Activated T-cell treated with anti-CD3 and anti-CD28 coated beads for 48 hours (primary cell): Measurements from ENCODE around the gene GOLGA2.
"Not testable (repeated sequence)": the region's sequence is repeated elsewhere in the genome, so short reads cannot be mapped to it uniquely, and the experiment has no call there.

Experiments used
- DNase-seq: peaks from one replicate; pipeline ENCODE4 v3.0.0-alpha.2; 2020; ENCODE audit warnings: low read depth

Gene GOLGA2

DNA sequence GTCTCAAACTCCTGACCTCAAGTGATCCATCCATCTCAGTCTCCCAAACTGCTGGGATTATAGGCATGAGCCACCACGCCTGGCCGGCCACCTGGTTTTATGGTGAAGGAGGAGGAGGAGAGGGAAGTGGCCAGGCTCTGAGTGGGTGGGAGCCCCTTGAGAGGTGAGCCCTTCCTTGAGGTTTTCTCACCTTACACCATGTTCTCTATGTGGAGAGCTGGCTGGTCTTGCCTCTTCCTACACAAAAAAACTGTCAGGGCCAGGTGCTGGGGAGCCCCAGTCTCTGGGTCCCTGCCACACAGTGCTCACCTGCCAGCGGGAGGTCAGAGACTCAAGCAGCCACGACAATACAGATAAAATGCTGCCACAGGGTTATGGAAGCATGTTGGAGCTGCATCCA, 18.3 kb upstream of the GOLGA2 start:
- no peak for DNase-seq

GRCh38 chr9:128293091-128293490, 17.3 kb upstream of the GOLGA2 start:
- no peak for DNase-seq

DNA sequence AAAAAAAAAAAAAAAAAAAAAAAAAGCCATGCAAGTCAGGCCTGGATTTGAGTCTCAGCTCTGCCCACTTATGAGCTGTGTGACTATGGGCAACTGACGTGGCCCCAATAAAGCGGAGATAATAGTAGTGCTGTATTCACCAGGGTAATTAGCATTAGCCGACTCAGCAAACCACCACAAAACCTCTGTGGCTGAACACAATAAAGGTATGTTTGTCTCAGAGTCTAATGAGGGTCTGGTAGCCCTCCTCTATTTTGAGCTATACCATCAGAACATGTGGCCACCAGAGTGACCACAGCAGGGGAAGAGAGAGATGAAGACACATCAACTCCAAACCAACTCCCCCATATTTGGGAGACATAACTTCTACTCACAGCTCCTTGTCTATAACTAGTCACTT, 16.2 kb upstream of the GOLGA2 start:
- no peak for DNase-seq

DNA sequence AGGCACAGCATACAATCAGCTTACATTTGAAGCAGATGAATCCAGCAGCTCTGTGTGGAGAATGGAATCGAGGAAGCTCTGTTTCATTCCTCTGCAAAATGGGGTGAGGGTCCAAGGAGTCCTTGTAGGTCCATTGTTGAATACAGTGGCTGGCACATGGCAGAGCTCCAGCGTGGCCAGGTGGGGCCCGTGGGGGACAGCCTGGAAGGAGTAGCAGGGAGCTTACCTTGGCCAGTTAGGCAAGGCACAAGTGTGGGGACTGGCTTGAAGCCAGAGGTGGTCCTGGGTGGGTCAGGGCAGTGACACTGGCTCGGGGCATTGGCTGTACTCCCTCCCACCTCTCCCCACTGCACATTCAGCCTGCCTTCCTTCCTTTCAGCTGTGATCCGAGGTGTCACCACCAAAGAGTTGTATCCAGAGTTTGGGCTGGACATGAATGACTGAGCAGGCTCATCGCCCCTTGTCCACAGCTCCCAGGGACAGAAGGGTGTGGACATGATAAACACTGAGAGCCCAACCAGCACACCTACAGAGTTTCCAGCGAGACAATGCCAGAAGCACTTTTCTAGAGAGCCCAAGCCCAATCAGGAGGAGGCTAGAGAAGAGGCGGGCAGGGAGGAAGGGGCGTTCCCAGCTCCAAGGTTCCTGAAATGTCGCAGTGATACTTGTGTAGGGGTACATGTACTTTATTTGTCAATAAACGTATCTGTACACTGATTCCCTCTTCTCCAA, 12.6 kb upstream of the GOLGA2 start:
- DNase-seq: no peak

- no peak for DNase-seq
Measured at GRCh38 chr9:128286440-128286839, 10.6 kb upstream of the GOLGA2 start.

GRCh38 chr9:128285033-128285784, 9.4 kb upstream of the GOLGA2 start:
- DNase-seq: no peak

- no peak for DNase-seq
Measured at GRCh38 chr9:128282500-128282899, 6.7 kb upstream of the GOLGA2 start.

DNA sequence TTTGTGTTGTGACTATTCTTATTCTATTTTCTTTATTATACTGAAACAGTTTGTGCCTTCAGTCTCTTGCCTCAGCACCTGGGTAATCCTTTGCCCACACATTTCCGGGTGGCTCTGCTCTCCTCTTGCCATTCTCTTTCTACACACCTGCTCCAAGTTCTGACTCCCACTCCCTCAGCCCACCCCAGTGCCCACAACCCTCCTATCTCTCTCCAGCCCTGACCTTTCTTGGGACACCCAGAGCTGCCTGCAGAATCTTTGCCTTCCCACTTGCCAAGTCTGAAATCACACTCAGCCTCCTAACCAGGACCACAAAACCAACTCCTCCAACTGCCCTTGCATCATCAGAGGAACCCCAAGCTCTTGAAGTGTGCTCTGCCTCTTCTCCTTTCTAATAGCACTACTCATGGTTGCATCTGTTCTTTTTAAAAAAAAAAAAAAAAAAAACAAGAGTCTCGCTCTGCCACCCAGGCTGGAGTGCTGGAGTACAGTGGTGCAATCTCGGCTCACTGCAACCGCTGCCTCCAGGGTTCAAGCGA, 4.3 kb upstream of the GOLGA2 start:
- DNase-seq: no peak

GRCh38 chr9:128279088-128280073, 3.6 kb upstream of the GOLGA2 start:
- not testable (repeated sequence) for DNase-seq

GRCh38 chr9:128276574-128277270, 915 bp upstream of the GOLGA2 start:
- DNase-seq: no peak

GRCh38 chr9:128276008-128276573, 284 bp upstream of the GOLGA2 start, which contains the start of gene SWI5:
TSS of gene SWI5 (plus strand) at chr9:128276276.
- peak; percentile 99 for DNase-seq

DNA sequence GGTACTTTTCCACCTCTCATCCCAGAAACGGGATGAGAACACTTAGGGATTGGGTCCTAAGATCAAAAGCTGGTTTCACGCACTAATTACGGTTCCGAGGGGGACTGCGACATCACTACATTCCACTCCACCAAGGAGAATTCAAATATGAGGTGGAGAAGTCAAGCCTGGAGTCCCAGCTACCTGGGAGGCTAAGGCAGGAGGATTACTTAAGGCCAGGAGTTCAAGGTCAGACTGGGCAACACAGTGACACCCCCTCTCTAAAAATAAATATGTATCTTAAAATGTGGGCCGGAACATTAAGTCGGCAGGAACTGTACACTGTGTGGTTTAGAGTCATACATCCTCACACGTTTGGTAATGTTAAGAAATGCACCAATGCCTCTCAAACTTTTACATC, 1.6 kb downstream of the GOLGA2 start:
- DNase-seq: no peak

DNA sequence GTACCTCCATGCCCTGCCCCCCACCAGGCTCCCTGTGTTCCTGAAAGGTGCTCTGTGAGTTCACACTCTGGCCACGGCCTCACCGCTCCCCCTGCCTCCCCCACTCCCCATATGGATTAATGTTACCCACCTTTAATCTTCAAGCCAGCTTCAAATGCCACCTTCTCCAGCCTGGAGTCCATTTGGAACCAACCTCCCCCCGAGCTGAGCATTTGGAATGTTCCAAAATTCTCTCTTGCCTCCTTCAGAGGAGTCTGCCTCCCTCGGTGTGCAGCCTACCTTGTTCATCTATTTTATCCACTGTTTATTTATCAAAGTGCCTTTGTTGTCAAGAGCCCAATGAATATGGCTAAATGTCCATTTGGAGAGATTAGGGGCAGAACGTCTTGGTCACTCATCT, 4.3 kb downstream of the GOLGA2 start:
- no peak for DNase-seq

GRCh38 chr9:128271112-128271511, 4.7 kb downstream of the GOLGA2 start:
- no peak for DNase-seq

DNA sequence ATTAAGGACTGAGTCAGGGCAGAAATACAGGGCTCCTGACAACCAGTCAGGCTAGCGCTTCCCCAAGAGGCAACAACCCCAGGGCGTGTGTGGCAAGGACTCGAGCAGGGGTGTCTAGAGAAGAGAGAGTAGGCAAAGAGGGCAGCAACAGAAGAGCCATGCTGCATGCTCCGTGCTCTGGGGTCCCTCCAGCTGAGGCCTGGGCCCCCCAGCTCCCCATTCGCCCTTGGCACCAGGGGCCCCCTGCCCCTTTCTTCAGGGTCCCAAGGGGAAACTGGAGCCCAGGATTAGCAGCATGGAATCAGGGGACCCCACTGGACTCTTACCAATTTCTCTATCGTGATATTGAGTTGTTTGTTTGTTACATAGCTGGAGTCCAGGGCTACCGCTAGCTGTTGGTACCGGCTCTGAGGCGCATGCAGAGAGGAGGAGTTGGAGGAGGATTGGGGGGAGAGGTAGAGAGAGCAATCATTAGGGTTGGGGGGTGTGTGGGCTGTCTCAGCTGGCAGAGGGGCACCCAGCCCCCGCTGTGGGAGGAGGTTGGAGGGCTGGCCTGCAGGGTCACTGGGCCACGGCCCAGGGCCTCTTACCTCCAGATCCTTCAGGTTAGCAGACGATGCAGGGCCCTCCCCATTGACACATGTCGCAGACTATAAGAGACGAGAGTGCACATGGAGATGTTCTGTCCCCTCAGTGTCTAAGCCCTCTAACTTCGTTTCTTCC, 8.8 kb downstream of the GOLGA2 start:
- no peak for DNase-seq

- no peak for DNase-seq
Measured at GRCh38 chr9:128265348-128265847, 10.4 kb downstream of the GOLGA2 start.

DNA sequence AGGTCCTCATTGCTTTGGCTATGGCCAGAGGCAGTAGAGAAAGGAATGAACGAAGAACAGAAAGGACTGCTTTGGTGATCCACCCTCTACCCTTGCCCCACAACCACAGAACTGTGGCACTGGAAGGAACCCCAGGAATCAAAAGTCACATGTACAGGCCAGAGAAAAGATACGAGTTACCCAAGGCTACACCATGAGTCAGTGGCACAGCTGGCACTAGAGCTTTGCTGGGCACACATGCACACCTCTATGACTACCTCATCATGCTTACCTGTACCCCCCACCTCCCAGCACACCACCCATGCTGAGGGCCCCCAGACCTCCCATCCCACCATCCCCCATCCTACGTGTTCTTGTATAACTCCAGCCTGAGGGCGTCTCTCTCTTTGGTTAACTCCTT, 13.1 kb downstream of the GOLGA2 start:
- no peak for DNase-seq

GRCh38 chr9:128260340-128260739, 15.5 kb downstream of the GOLGA2 start:
- DNase-seq: no peak

GRCh38 chr9:128259156-128259555, 16.7 kb downstream of the GOLGA2 start:
- no peak for DNase-seq

DNA sequence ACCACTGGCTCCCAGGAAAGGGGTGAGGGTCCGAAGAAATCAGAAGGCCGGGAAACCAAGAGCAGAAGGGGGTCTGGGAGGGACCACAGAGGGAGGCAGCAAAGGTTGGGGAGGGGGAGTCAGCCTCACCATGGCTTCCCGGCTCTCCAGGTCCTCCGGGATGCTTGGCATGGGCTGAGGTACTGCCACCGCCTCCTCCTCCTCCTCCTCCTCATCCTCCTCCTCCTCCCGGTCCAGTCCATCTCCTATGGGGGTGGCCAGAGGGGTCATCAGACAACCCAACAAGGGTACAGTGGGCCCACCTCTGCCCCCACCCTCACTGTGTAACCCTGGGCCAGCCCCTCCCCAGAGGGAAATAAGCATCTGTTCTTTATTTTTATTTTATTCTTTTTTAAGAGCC, 17.5 kb downstream of the GOLGA2 start:
- no peak for DNase-seq
